SJSA1 (cell line): ENCODE measurements around the gene SLC25A45. TPM values are rescaled to one million over a fixed set of nuclear protein-coding genes. Genes with fewer than 3 reads are reported as not detected.

Experiments
- DNase-seq, 2 experiments: peaks; one replicate each; pipeline ENCODE4 v3.0.0-alpha.2; 2015 to 2020; ENCODE audit warnings: low spot score in 2 of 2, low read depth in 1 of 2
- H3K27ac ChIP-seq: fragments of 250-450 bp; sonication (Bioruptor Pico); 2 replicates; pipeline ENCODE4 v1.5.1; 2020; ENCODE audit warnings: mild to moderate bottlenecking, moderate library complexity
- H3K27me3 ChIP-seq: fragments of 250-450 bp; sonication (Bioruptor Pico); replicated peaks from 2 replicates; pipeline ENCODE4 v1.5.1; 2020; ENCODE audit warnings: mild to moderate bottlenecking, moderate library complexity
- H3K36me3 ChIP-seq: fragments of 250-450 bp; sonication (Bioruptor Pico); 2 replicates; pipeline ENCODE4 v1.5.1; 2020; ENCODE audit warnings: mild to moderate bottlenecking
- H3K4me1 ChIP-seq: fragments of 250-450 bp; sonication (Bioruptor Pico); replicated peaks from 2 replicates; pipeline ENCODE4 v1.6.1; 2021; ENCODE audit warnings: mild to moderate bottlenecking
- H3K4me3 ChIP-seq: fragments of 250-450 bp; sonication (Bioruptor Pico); 2 replicates; pipeline ENCODE4 v1.5.1; 2020; ENCODE audit warnings: mild to moderate bottlenecking
- H3K9me3 ChIP-seq: fragments of 250-450 bp; sonication (Bioruptor Pico); replicated peaks from 2 replicates; pipeline ENCODE4 v1.5.1; 2020; ENCODE audit warnings: mild to moderate bottlenecking
- total RNA-seq: library from RNA; depleted of rRNA; stranded (reverse); fragments of >200 nt; shearing (Covaris generic); gene quantifications from 2 replicates; pipeline ENCODE4 v1.2.3, GENCODE V29; 2014; rRNA removed

The SLC25A45 gene, protein sequence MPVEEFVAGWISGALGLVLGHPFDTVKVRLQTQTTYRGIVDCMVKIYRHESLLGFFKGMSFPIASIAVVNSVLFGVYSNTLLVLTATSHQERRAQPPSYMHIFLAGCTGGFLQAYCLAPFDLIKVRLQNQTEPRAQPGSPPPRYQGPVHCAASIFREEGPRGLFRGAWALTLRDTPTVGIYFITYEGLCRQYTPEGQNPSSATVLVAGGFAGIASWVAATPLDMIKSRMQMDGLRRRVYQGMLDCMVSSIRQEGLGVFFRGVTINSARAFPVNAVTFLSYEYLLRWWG
- total RNA-seq: 3.1 and 5.3 TPM in 2 replicates

DNA sequence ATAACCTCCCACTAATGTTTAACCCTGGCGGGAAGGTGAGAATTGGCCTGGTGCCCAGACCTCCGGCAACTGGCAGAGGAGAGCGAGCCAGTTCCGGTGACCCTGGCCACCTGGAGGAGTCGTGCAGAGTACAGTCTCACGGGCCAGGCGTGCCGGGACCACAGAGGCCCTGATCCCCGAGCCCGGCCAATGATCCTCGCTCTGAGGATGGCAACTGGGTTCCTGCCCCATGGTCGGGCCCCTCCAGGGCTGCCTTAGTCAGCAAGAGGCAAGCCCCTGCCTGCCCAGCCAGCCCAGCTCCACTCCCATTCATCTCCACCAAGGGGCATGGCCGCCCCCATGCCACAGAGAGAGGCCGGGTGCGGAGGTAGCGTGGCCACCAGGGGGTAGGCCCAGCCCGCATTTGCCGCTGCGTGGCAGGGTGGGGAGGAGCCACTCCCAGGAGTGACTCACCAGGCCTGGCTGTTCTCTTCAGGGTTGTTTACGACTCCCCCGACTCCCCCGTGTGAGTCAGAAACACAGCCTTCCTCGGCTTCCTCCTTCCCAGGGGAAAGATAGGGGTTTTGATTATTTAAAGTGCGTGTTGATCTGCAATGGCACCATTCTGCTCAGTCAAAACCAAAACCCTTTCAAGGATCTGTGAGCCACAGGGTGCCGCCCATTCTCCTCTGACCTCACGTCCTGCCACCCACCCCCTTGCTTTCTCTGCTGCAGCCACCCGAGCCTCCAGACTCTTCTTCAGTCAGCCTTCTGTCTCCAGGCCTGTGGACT is at the start of gene SLC25A45:
TSS of gene SLC25A45 (minus strand) at position 614 of the 771 bp plus-strand sequence. CDS start 695 bp downstream, outside the sequence.
- peak; percentile 100 for DNase-seq
- peak within 1 kb of the TSS; percentile 92 for H3K27ac ChIP-seq
- peaks cover 3% of the 10 kb centered on the region; the same call in 1 of the 2 replicates for H3K9me3 ChIP-seq
- H3K4me3 ChIP-seq: peak within 1 kb of the TSS; percentile 22
- H3K27me3 ChIP-seq: no peaks in the 10 kb centered on the region
- peaks cover 11% of the 10 kb centered on the region for H3K36me3 ChIP-seq
- H3K4me1 ChIP-seq: peaks cover 64% of the 10 kb centered on the region

DNA sequence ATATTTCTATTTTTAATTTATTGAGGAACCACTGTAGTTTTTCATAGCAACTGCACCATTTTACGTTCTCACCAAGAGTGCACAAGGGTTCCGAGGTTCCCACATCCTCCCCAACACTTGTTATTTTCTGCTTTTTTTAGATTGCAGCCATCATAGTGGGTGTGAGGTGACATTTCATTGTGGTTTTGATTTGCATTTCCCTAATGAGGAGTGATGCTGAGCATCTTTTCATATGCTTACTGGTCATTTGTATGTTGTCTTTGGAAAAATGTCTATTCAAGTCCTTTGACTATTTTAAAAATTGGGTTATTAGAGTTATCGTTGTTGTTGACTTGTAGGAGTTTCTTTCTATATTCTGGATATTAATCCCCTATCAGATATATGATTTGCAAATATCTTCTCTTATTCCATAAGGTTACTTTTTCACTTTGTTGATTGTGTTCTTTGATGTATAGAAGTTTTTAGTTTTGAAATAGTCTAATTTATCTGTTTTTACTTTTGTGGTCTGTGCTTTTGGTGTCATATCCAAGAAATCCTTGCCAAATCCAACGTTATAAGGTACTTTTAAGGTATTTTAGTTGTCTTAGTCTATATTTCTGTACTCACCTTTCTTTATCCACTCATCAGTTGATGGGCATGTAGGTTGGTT is 49.1 kb upstream of the SLC25A45 start:
- H3K4me1 ChIP-seq: peaks cover 54% of the 10 kb centered on the region
- peaks cover 63% of the 10 kb centered on the region for H3K36me3 ChIP-seq
- no peaks in the 10 kb centered on the region for H3K27me3 ChIP-seq
- H3K27ac ChIP-seq: no peak overlapping the region
- no peaks in the 10 kb centered on the region for H3K9me3 ChIP-seq
- no peak for DNase-seq
- no peak overlapping the region for H3K4me3 ChIP-seq

DNA sequence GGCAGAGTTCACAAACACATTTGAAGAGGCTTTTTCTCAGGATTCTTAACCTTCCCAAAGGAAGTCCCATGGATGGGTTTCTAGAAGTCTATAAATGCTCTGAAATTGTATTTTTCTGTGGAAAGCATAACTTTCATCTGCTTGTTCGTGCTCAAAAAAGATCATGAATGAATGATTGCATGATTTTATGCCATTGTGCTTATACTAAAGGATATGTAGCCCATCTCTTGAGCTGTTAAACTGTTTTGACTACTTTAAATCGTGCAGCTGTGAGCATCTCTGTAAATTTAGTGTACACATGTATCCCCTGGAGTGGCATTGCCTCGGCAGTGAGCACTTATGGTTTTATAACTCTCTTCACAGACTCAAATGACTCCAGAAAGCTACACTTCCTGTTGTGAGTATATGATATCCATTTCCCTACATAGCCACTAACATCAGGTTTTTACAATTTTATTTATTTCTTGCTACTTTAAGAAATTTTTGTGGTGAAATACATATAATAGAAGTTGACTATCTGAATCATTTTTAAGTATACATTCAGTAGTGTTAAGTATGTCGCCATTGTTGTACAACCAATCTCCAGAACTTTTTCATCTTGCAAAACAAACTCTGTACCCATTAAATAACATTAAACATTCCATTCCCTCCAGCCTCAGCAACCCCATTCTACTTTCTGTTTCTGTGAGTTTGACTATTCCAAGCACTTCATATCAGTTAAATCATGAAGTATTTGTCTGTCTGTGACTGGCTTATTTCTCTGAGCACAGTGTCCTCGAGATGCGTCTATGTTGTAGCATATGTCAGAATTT is 48.2 kb upstream of the SLC25A45 start:
- H3K27ac ChIP-seq: peak overlapping the region; percentile 60
- H3K9me3 ChIP-seq: no peaks in the 10 kb centered on the region
- no peak overlapping the region for H3K4me3 ChIP-seq
- no peaks in the 10 kb centered on the region for H3K27me3 ChIP-seq
- peaks cover 57% of the 10 kb centered on the region for H3K36me3 ChIP-seq
- peaks cover 64% of the 10 kb centered on the region for H3K4me1 ChIP-seq
- peak in 1 of 2 experiments; percentile 92 for DNase-seq

DNA sequence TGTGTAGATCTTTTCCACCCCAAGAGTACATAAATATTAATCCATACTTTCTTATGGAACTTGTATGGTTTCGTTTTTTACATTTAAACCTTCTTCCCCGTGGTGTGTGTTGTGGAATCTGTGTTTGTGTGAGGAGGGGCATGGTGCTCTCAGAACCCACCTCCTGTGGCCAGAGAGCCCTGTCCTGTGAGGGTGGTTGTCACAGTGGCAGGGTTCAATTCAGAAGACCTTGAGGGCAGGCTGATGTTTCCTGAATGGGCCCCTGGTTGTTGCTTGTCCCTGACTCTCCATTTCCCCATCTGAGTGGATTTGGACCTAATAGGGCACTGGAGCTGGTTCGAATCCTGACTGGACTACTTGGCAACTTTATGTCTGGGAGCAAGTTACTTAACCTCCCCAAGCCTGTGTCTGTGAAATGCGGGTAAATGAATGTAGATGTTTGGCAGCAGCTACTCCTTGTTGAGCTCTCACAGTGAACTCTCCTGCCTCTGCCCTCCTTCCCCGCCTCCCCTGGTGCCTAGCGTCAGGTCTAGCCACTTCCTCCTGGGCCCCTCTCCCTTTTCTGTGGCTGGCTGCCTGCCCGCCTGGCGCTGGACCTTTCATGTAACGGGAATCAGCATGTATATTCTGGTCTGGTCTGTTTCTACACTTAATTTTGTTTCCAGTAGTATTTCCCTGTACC is 47.4 kb upstream of the SLC25A45 start:
- peaks cover 53% of the 10 kb centered on the region for H3K36me3 ChIP-seq
- H3K27me3 ChIP-seq: no peaks in the 10 kb centered on the region
- peak overlapping the region; percentile 60 for H3K27ac ChIP-seq
- H3K9me3 ChIP-seq: no peaks in the 10 kb centered on the region
- peaks cover 71% of the 10 kb centered on the region for H3K4me1 ChIP-seq
- peak; percentile 79 to 82 for DNase-seq
- H3K4me3 ChIP-seq: no peak overlapping the region

DNA sequence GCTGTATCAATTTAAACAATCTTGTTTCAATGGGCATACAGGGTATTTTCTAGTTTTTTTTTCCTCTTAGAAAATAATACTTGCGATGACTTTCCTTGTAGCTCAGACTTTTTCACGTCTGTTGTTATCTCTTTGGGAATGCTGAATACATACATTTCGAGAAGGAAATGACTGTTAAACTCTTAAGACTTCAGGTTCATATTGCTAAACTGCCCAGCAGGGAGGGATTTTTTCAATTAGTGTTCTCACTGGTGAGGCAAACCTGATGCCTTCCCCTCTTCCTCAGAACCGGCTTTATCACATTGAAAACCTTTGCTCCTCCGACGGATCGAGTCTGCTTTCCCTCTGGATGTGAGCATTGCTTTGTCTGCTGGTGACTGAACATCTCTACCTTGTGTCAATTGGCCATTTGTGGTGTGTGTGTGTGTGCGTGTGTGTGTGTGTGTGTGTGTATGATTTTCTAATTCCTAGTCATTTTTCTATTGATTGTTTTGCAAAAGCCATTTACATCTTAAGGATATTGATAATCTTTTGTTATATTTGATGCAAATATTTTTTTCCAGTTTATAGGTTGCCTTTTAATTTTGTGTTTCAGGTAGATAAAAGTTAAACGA is 46.7 kb upstream of the SLC25A45 start:
- H3K27me3 ChIP-seq: no peaks in the 10 kb centered on the region
- peak in 1 of 2 experiments; percentile 60 for DNase-seq
- H3K4me3 ChIP-seq: no peak overlapping the region
- H3K4me1 ChIP-seq: peaks cover 78% of the 10 kb centered on the region
- no peaks in the 10 kb centered on the region for H3K9me3 ChIP-seq
- H3K27ac ChIP-seq: 0 out of 2 replicates have a peak overlapping the region, but pooled peaks have one; percentile 0
- peaks cover 51% of the 10 kb centered on the region for H3K36me3 ChIP-seq

DNA sequence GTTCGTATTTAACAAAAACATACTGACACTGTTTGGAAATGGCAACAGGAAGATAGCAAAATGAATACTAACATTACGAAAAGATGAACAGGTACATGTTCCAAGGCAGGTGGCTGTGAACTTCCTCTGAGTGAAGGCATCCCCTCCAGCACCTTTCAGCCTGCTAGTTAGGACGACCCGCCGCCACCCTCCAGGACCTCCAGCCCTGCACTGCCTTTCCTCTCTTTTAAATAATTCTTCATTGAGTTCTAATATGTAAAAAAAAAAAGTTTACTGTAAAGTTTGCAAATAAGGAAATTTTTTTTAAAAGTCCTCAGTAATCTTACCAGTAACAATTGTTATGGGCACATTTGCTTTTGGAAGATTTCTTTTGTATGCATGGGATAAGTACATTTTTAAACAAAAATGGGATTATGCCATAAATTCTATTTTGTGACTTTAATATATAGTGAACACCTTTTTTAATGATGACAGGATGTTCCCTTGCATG is 46.2 kb upstream of the SLC25A45 start:
- no peak for DNase-seq
- H3K9me3 ChIP-seq: no peaks in the 10 kb centered on the region
- no peak overlapping the region for H3K27ac ChIP-seq
- H3K4me3 ChIP-seq: no peak overlapping the region
- no peaks in the 10 kb centered on the region for H3K27me3 ChIP-seq
- peaks cover 83% of the 10 kb centered on the region for H3K4me1 ChIP-seq
- H3K36me3 ChIP-seq: peaks cover 51% of the 10 kb centered on the region

DNA sequence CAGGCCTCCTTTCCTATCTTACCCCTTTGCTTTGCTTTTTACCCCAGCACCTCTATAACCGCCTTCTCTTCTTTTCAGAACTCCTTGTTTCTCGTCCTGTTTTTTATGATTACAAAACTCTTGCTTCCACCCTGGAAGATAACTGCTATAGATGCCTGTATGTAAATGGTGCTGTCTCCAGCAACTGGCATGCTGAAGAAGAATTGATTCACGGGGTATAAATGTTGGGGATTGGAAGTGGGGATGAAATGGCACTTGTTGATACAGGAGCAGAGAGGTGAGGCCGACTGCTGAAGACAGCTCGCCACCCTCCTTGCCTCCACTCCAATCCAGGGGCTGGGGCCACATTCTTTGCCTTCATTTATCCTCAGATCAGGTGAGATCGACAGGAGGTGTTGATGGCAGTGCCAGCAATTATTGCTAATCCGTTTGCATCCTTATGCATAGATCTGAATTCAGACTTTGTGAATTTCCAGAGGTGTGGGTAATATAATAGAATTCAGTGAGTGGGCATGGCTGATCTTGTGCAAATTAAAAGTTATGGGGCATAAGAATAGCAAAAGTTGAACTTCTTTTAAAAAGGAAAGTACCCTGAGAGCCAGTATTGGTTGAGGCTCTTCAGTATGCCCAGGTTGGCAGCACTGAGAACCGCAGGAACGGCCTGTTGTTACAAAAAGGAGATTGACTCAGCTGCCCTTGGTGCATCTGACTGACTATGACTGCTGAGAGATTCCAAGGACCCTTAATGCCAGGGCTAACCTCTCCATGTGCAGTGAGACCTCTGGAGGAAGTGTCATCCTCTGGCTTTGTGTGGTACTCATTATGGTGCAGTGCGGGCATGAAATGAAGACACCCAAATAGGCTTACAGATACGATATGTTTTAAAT is 45.5 kb upstream of the SLC25A45 start:
- Histone ChIP-seq H3K36me3 (peaks cover 52% of the 10 kb centered on the region), H3K9me3 (no peaks in the 10 kb centered on the region; the same call in 1 of the 2 replicates), H3K27me3 (no peaks in the 10 kb centered on the region; the same call in 1 of the 2 replicates), H3K4me3 (no peak overlapping the region), H3K27ac (no peak overlapping the region), H3K4me1 (peaks cover 89% of the 10 kb centered on the region)
- DNase-seq: peak in 1 of 2 experiments; percentile 48

DNA sequence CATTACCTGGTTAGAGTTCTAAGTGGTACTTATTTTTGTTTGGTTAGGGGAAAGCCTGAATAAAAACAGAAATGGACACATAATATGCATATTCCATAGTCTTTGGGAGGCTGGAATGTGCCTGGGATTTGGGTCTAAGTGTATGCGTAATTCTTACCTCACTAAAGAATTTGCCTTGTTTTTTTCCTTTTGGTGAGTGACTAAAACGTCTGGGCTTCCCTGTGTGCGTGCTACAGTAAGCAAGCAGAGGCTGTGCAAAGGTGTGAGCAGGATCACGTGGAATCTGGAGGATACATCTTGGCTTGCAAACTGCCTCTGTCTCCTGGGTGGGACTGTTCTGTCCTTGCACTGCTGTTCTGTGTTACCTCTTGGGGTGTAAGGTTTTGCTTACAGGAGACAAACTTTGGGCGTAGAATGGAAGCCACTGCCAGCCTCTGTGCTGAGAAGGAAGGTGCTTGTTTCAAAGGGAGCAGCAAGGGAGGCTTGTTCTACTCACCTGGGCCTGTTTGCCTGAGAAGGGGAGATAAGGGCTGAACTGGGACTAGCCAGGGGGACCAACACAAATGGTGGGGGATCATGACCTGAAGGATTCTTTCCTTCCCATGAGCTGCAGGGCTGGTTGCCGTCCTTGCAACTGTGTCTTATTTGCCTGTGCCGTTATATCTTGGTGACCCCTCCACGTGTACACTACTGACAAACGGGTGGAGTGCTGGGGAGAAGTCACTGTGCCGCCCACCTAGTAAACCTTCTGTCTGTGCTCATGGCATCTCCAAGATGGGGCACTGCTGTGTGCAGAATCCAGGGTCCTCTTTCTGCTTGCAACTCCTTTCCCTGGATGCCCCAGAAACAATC is 44.6 kb upstream of the SLC25A45 start:
- DNase-seq: peak; percentile 72 to 73

DNA sequence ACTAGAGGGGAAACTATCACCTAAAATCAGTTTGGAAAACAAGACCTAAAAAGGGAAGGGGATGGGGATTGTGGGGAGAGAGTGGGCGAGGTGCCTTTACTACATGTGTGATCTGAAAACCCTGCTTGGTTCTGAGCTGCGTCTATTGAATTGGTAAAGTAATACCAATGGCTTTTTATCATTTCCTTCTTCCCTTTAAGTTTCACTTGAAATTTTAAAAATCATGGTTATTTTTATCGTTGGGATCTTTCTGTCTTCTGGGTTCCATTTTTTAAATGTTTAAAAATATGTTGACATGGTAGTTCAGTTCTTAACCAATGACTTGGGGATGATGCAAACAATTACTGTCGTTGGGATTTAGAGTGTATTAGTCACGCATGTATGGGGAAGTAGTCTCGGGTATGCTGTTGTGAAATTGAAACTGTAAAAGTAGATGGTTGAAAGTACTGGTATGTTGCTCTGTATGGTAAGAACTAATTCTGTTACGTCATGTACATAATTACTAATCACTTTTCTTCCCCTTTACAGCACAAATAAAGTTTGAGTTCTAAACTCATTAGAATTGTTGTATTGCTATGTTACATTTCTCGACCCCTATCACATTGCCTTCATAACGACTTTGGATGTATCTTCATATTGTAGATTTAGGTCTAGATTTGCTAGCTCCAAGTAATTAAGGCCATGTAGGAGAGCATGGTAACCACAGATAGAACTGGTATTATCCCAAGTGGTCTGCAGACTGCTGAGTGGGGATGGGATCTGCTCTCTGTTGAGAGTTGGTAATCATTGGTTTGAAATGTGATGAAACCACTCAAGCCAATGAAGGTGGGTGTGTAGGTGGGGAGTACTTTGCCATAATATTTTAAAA is 43.8 kb upstream of the SLC25A45 start:
- DNase-seq: peak in 1 of 2 experiments; percentile 91
- H3K4me1 ChIP-seq: peaks cover 98% of the 10 kb centered on the region
- H3K27ac ChIP-seq: peak overlapping the region; percentile 86
- peak overlapping the region; percentile 44 for H3K4me3 ChIP-seq
- H3K27me3 ChIP-seq: no peaks in the 10 kb centered on the region; the same call in 1 of the 2 replicates
- no peaks in the 10 kb centered on the region; the same call in 1 of the 2 replicates for H3K9me3 ChIP-seq
- peaks cover 42% of the 10 kb centered on the region for H3K36me3 ChIP-seq

More for the DNA sequence above, 44.6 kb upstream of the SLC25A45 start:
- H3K4me1 ChIP-seq: peaks cover 97% of the 10 kb centered on the region
- H3K27me3 ChIP-seq: no peaks in the 10 kb centered on the region; the same call in 1 of the 2 replicates
- peaks cover 50% of the 10 kb centered on the region for H3K36me3 ChIP-seq
- H3K4me3 ChIP-seq: no peak overlapping the region; the same call in 1 of the 2 replicates
- no peaks in the 10 kb centered on the region; the same call in 1 of the 2 replicates for H3K9me3 ChIP-seq
- peak overlapping the region; percentile 86 for H3K27ac ChIP-seq
